Keratinocyte (primary cell): ENCODE measurements around the gene BMPER. TPM values are rescaled to one million over a fixed set of nuclear protein-coding genes. Genes with fewer than 3 reads are reported as not detected.

Experiments
- DNase-seq: peaks from one replicate; pipeline ENCODE4 v3.0.0-alpha.2; 2011; ENCODE audit warnings: low read depth, missing footprints, low spot score
- FAIRE-seq: peaks from 2 replicates; lab custom pipeline; 2011; peaks lifted over from hg19 to GRCh38; lab: Jason Lieb, UNC
- H2AFZ ChIP-seq: 2 replicates; pipeline ENCODE4 v1.6.0; 2012; ENCODE audit warnings: low read length, control low read depth, inconsistent platforms; ENCODE audit not compliant: control insufficient read depth
- H3K27ac ChIP-seq: 2 replicates; pipeline ENCODE4 v1.5.1; 2011; ENCODE audit warnings: low read length; ENCODE audit not compliant: control insufficient read depth, insufficient read depth
- H3K27me3 ChIP-seq: 3 replicates; pipeline ENCODE4 v1.6.0; 2011; ENCODE audit warnings: low read length; ENCODE audit not compliant: control insufficient read depth, insufficient read depth; ENCODE audit errors: extremely low read depth
- H3K36me3 ChIP-seq, 2 experiments: 2 replicates in 1 of 2; 3 replicates in 1 of 2; pipeline ENCODE4 v1.5.1; 2011; ENCODE audit warnings: low read length in 2 of 2, mild to moderate bottlenecking in 1 of 2; ENCODE audit not compliant: control insufficient read depth in 2 of 2, insufficient read depth in 2 of 2; ENCODE audit errors: extremely low read depth in 1 of 2
- H3K4me1 ChIP-seq: 3 replicates; pipeline ENCODE4 v1.5.1; 2011; ENCODE audit warnings: low read length; ENCODE audit not compliant: control insufficient read depth, insufficient read depth; ENCODE audit errors: extremely low read depth
- H3K4me2 ChIP-seq: 3 replicates; pipeline ENCODE4 v1.6.0; 2011; ENCODE audit warnings: low read depth, low read length; ENCODE audit not compliant: control insufficient read depth, insufficient read depth; ENCODE audit errors: extremely low read depth
- H3K4me3 ChIP-seq, 3 experiments: fragments of 200-600 bp in 1 of 3; sonication (generic) in 1 of 3; 2 replicates in 2 of 3; 3 replicates in 1 of 3; pipeline ENCODE4 v1.5.1; 2011 to 2016; ENCODE audit warnings: low read length in 3 of 3, mild to moderate bottlenecking in 3 of 3, control low read depth in 2 of 3, inconsistent platforms in 1 of 3, low read depth in 1 of 3, mixed read lengths in 1 of 3, mixed run types in 1 of 3, moderate library complexity in 1 of 3; ENCODE audit not compliant: control insufficient read depth in 2 of 3, insufficient read depth in 2 of 3; ENCODE audit errors: extremely low read depth in 1 of 3
- H3K79me2 ChIP-seq: 2 replicates; pipeline ENCODE4 v1.6.0; 2012; ENCODE audit warnings: low read length; ENCODE audit not compliant: control insufficient read depth, insufficient read depth
- H3K9ac ChIP-seq: 3 replicates; pipeline ENCODE4 v1.6.0; 2011; ENCODE audit warnings: low read length; ENCODE audit not compliant: control insufficient read depth, insufficient read depth; ENCODE audit errors: extremely low read depth
- H3K9me1 ChIP-seq: 3 replicates; pipeline ENCODE4 v1.6.0; 2011; ENCODE audit warnings: low read length; ENCODE audit not compliant: control insufficient read depth, insufficient read depth; ENCODE audit errors: extremely low read depth
- H3K9me3 ChIP-seq: 2 replicates; pipeline ENCODE4 v1.5.1; 2012; ENCODE audit warnings: low read depth, low read length; ENCODE audit not compliant: control insufficient read depth
- H4K20me1 ChIP-seq: 3 replicates; pipeline ENCODE4 v1.6.0; 2011; ENCODE audit warnings: low read length; ENCODE audit not compliant: control insufficient read depth, insufficient read depth; ENCODE audit errors: extremely low read depth
- CTCF ChIP-seq, 3 experiments: IDR thresholded peaks in 1 of 3; conservative IDR thresholded peaks in 1 of 3; optimal IDR thresholded peaks in 1 of 3; 2 replicates in 2 of 3; 3 replicates in 1 of 3; pipeline versions ENCODE3 to v1.5.1; 2011; ENCODE audit warnings: low read length in 3 of 3, mild to moderate bottlenecking in 3 of 3, moderate library complexity in 2 of 3, control low read depth in 1 of 3, inconsistent platforms in 1 of 3; ENCODE audit not compliant: insufficient read depth in 2 of 3; ENCODE audit errors: extremely low read depth in 1 of 3
- EZH2 ChIP-seq: IDR thresholded peaks from one replicate; pipeline ENCODE4 v1.6.1; 2012; ENCODE audit warnings: inconsistent platforms, mild to moderate bottlenecking, low read length, moderate library complexity
- dilution Hi-C: fragments of 300-500 bp; cut with MboI; formaldehyde crosslinking; loops from one replicate; pipeline ENCODE4 v1.7.0; 2020; ENCODE audit warnings: low sequenced_read_pairs; ENCODE audit not compliant: extremely low pct_ligation_motif_present
- polyA plus RNA-seq, 5 experiments: library from polyadenylated mRNA; depleted of rRNA in 3 of 5; stranded (reverse) in 3 of 5; stranded (forward) in 1 of 5; unstranded in 1 of 5; fragments of >200 nt; gene quantifications; 1 replicate in 1 of 5; 2 replicates in 3 of 5; 3 replicates in 1 of 5; pipeline versions ENCODE4 v1.2.1 to v1.2.3, GENCODE V29; 2011 to 2012; ENCODE audit warnings: missing spikeins in 2 of 5, low read depth in 1 of 5, low replicate concordance in 1 of 5

The BMPER gene
- polyA plus RNA-seq, 1 donor (not counting 4 experiments of a cell fraction or from before 2014, with no cell fraction given), result 0.67 TPM

GRCh38 chr7:34138483-34138882, 233.1 kb downstream of the BMPER start:
- no peak overlapping the region for H3K27ac ChIP-seq
- H3K79me2 ChIP-seq, result no peaks in the 10 kb centered on the region
- H3K9ac ChIP-seq, result no peak overlapping the region

GRCh38 chr7:34139086-34139485, 233.7 kb downstream of the BMPER start:
- Histone ChIP-seq H3K9ac (no peak overlapping the region), H3K4me3 (no peak overlapping the region), H3K27me3 (no peaks in the 10 kb centered on the region), H3K27ac (no peak overlapping the region), H2AFZ (no peak overlapping the region), H3K79me2 (no peaks in the 10 kb centered on the region), H3K4me1 (peaks cover under 1% of the 10 kb centered on the region), H3K4me2 (no peak overlapping the region), H3K9me3 (no peaks in the 10 kb centered on the region), H4K20me1 (no peaks in the 10 kb centered on the region), H3K36me3 (no peaks in the 10 kb centered on the region), H3K9me1 (no peaks in the 10 kb centered on the region)
- TF ChIP-seq EZH2 (no peak), CTCF (optimal IDR thresholded peaks at IDR 0.05 in 1 of 3, IDR thresholded peaks at IDR 0.05 in 1 of 3, conservative IDR thresholded peaks at IDR 0.05 in 1 of 3; ENCODE audit: extremely low read depth in 1 of 3, insufficient read depth in 2 of 3, low read length in 3 of 3) (no peak)
- DNase-seq, result no peak
- no peak for FAIRE-seq
- dilution Hi-C loops, result no loop called here

More at GRCh38 chr7:34138483-34138882, 233.1 kb downstream of the BMPER start:
- Histone ChIP-seq H3K9me1 (no peaks in the 10 kb centered on the region), H3K27me3 (no peaks in the 10 kb centered on the region), H3K36me3 (no peaks in the 10 kb centered on the region), H4K20me1 (no peaks in the 10 kb centered on the region), H3K4me1 (peaks cover 6% of the 10 kb centered on the region), H3K4me3 (no peak overlapping the region), H3K4me2 (no peak overlapping the region), H2AFZ (no peak overlapping the region), H3K9me3 (no peaks in the 10 kb centered on the region)
- dilution Hi-C loops, result no loop called here
- no peak for TF ChIP-seq EZH2
- TF ChIP-seq CTCF (optimal IDR thresholded peaks at IDR 0.05 in 1 of 3, IDR thresholded peaks at IDR 0.05 in 1 of 3, conservative IDR thresholded peaks at IDR 0.05 in 1 of 3; ENCODE audit: extremely low read depth in 1 of 3, insufficient read depth in 2 of 3, low read length in 3 of 3), result no peak
- FAIRE-seq (no peak), DNase-seq (no peak)
